Mesodermal cell (in vitro differentiated cells): ENCODE data around the gene IFNW1.

Experiments used
- H3K27ac ChIP-seq: 2 replicates; pipeline ENCODE4 v1.7.0; 2013; ENCODE audit warnings: mild to moderate bottlenecking, low read depth, low read length, moderate library complexity; ENCODE audit not compliant: severe bottlenecking
- H3K36me3 ChIP-seq: 2 replicates; pipeline ENCODE4 v1.7.1; 2013; ENCODE audit warnings: mild to moderate bottlenecking, low read length, moderate library complexity; ENCODE audit not compliant: control insufficient read depth, insufficient read depth
- H3K4me1 ChIP-seq: one replicate; pipeline ENCODE4 v1.7.1; 2013; ENCODE audit warnings: mild to moderate bottlenecking, low read length; ENCODE audit not compliant: insufficient read depth, control insufficient read depth, poor library complexity, severe bottlenecking
- H3K4me3 ChIP-seq: 2 replicates; pipeline ENCODE4 v1.7.0; 2013; ENCODE audit warnings: low read length, control low read depth, mild to moderate bottlenecking; ENCODE audit not compliant: insufficient read depth, poor library complexity, severe bottlenecking; ENCODE audit errors: extremely low read depth
- H3K9me3 ChIP-seq: 2 replicates; pipeline ENCODE4 v1.7.1; 2013; ENCODE audit warnings: mild to moderate bottlenecking, low read length, moderate library complexity; ENCODE audit not compliant: control insufficient read depth
- WGBS, 2 experiments: methylation state at CpG; one replicate each; pipeline ENCODE4 v1.1.5; 2013; ENCODE audit warnings: missing lambda C conversion rate in 2 of 2; ENCODE audit not compliant: insufficient coverage in 2 of 2; 5-methylcytosine and 5-hydroxymethylcytosine counted together

IFNW1 gene

GRCh38 chr9:21110708-21111576 is 30.7 kb downstream of the IFNW1 start:
- Histone ChIP-seq H3K4me1 (no peaks in the 10 kb centered on the region), H3K36me3 (no peaks in the 10 kb centered on the region), H3K9me3 (no peaks in the 10 kb centered on the region), H3K4me3 (no peak overlapping the region), H3K27ac (no peak overlapping the region)
- no CpG with 5 or more reads among the region's 4 CpGs for WGBS, 2 experiments

- no CpG with 5 or more reads among the region's 1 CpG for WGBS, 2 experiments
- Histone ChIP-seq H3K4me1 (no peaks in the 10 kb centered on the region), H3K27ac (no peak overlapping the region), H3K36me3 (no peaks in the 10 kb centered on the region), H3K9me3 (no peaks in the 10 kb centered on the region), H3K4me3 (no peak overlapping the region)
These were observed 36.8 kb downstream of the IFNW1 start for GRCh38 chr9:21104787-21105186.

GRCh38 chr9:21102305-21102704 is 39.3 kb downstream of the IFNW1 start:
- Histone ChIP-seq H3K36me3 (no peaks in the 10 kb centered on the region), H3K27ac (no peak overlapping the region), H3K9me3 (no peaks in the 10 kb centered on the region), H3K4me1 (no peaks in the 10 kb centered on the region), H3K4me3 (no peak overlapping the region)
- WGBS, 2 experiments, result no CpG with 5 or more reads among the region's 1 CpG

DNA sequence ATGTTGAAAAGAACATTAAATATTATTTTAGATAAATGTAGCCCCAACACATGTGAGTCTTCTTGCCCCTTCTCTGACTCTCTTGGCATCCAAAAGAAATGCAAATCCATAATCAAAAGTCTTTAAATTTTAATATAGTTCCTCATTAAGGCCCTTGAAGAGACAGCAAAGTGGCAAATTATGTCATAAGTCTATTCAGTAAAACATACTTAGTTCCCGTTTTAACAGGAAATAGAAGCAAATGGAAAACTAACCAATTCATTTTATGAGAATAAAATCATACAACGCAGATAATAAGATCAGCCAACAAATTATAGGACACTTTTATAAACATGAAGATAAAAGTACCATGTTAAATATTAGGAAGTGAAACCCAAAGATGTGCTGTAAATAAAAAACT is 43.8 kb downstream of the IFNW1 start:
- Histone ChIP-seq H3K36me3 (no peaks in the 10 kb centered on the region), H3K27ac (no peak overlapping the region), H3K9me3 (no peaks in the 10 kb centered on the region), H3K4me3 (no peak overlapping the region), H3K4me1 (peaks cover 7% of the 10 kb centered on the region)
- WGBS, 2 experiments, result no CpG with 5 or more reads among the region's 2 CpGs

GRCh38 chr9:21096901-21097255 is 44.8 kb downstream of the IFNW1 start:
- H3K4me3 ChIP-seq, result no peak overlapping the region
- no CpG with 5 or more reads among the region's 2 CpGs for WGBS, 2 experiments
- H3K36me3 ChIP-seq, result no peaks in the 10 kb centered on the region
- no peaks in the 10 kb centered on the region for H3K9me3 ChIP-seq
- H3K27ac ChIP-seq, result no peak overlapping the region
- H3K4me1 ChIP-seq, result peaks cover 7% of the 10 kb centered on the region

DNA sequence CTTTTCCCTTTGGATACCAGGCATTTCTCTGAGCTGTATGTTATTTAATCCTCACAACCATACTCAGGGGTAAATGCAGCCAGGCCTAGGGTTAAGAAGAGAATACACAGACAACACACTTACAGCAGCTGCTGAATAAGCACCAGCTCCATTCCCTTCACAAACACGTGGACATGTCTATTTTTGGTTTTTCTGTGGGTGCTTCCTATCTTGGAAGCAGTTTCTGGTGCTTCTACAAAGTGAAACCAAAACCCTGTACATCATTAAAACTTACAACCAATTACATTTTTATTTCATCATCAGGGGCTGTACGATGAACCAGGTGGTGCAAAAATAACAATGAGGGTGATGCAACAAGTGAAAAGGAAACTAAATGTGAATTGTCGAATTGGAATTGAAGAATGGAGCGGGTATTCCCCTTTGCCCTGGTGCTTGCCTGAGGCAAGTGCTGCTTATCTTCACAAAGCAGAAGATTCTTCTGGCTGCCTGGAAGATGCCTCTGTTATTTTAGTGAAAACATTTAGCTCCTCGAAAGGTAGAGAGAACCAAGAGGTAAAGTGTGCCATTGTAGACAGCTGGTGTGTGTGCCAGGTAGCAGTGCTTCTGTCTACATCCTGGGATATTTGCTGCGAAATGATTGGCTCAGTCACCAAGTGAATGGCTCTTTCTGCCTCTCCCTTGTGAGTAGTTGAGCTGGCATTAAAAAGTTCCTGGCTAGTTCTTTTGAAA is 45.3 kb downstream of the IFNW1 start:
- Histone ChIP-seq H3K9me3 (no peaks in the 10 kb centered on the region), H3K4me1 (peaks cover 7% of the 10 kb centered on the region), H3K36me3 (no peaks in the 10 kb centered on the region), H3K4me3 (no peak overlapping the region), H3K27ac (no peak overlapping the region)
- 89 to 92% methylated on average over 3 to 4 of the region's 6 CpGs for WGBS, 2 experiments

GRCh38 chr9:21095561-21095960 is 46.1 kb downstream of the IFNW1 start:
- Histone ChIP-seq H3K27ac (no peak overlapping the region), H3K4me3 (no peak overlapping the region), H3K4me1 (peaks cover 7% of the 10 kb centered on the region)

More at GRCh38 chr9:21095561-21095960, 46.1 kb downstream of the IFNW1 start:
- H3K9me3 ChIP-seq, result no peaks in the 10 kb centered on the region
- no peaks in the 10 kb centered on the region for H3K36me3 ChIP-seq
